HCT116 (cell line): Measurements from ENCODE around the gene HHIPL1. TPM values are rescaled to one million over a fixed set of nuclear protein-coding genes. Genes with fewer than 3 reads are reported as not detected.

Experiments used
- ATAC-seq: fragments of 200-7000 bp; cut with Tn5 transposase; 2 replicates; pipeline ENCODE4 v1.9.1; 2020; ENCODE audit warnings: mild to moderate bottlenecking, moderate library complexity
- BruUV-seq: library from RNA; stranded (reverse); fragments of 400-500 nt; replicated peaks from 2 replicates; lab custom pipeline; 2021; lab: Mats Ljungman, UMichigan
- CTCF ChIA-PET: fragments of 300-600 bp; sonication (Branson Sonifier 250); formaldehyde crosslinking; loops from one replicate; lab custom pipeline; 2021; ENCODE audit warnings: antibody characterized with exemption; lab: Charles Lee
- POLR2A ChIA-PET: fragments of 300-600, 350-600 bp; sonication (Branson Sonifier 250); formaldehyde crosslinking; loops from one replicate; lab custom pipeline; 2021; ENCODE audit warnings: antibody characterized with exemption; lab: Charles Lee
- RAD21 ChIA-PET, 2 experiments: fragments of 300-600 bp; sonication (Branson Sonifier 250); formaldehyde crosslinking; loops; one replicate each; lab custom pipeline; 2023; ENCODE audit warnings: low total read pairs in 2 of 2; ENCODE audit not compliant: uncharacterized antibody in 2 of 2, unreplicated experiment in 2 of 2, low non-redundant PET in 1 of 2; lab: Charles Lee
- DNase-seq: peaks from one replicate; pipeline ENCODE4 v3.0.0-alpha.2; 2010; ENCODE audit warnings: low read depth, low spot score
- H2AFZ ChIP-seq: fragments of 200-600 bp; shearing (Covaris generic), sonication (generic); 2 replicates; pipeline ENCODE4 v1.6.1; 2017; ENCODE audit warnings: low read depth, mixed run types, mixed read lengths, antibody characterized with exemption, low read length; ENCODE audit not compliant: poor library complexity, severe bottlenecking
- H3K27ac ChIP-seq: 2 replicates; pipeline ENCODE4 v1.5.1; 2012; ENCODE audit warnings: low read depth, low read length
- H3K27me3 ChIP-seq: fragments of 200-600 bp; sonication (generic); 2 replicates; pipeline ENCODE4 v1.6.1; 2016; ENCODE audit warnings: mixed run types, low read length, mixed read lengths; ENCODE audit not compliant: insufficient read depth
- H3K36me3 ChIP-seq, 2 experiments: fragments of 200-500 bp in 1 of 2; fragments of 200-600 bp in 1 of 2; sonication (Bioruptor generic) in 1 of 2; sonication (generic) in 1 of 2; 2 replicates each; pipeline versions ENCODE4 v1.5.1 to v1.6.1; 2014 to 2016; ENCODE audit warnings: low read length in 2 of 2, inconsistent platforms in 1 of 2, mixed read lengths in 1 of 2, mixed run types in 1 of 2; ENCODE audit not compliant: insufficient read depth in 2 of 2, control insufficient read depth in 1 of 2
- H3K4me1 ChIP-seq, 2 experiments: fragments of 200-600 bp in 1 of 2; sonication (generic) in 1 of 2; 2 replicates each; pipeline versions ENCODE4 v1.5.1 to v1.6.1; 2012 to 2017; ENCODE audit warnings: low read length in 2 of 2, inconsistent platforms in 1 of 2, mild to moderate bottlenecking in 1 of 2, mixed read lengths in 1 of 2, mixed run types in 1 of 2, moderate library complexity in 1 of 2; ENCODE audit not compliant: insufficient read depth in 2 of 2, control insufficient read depth in 1 of 2
- H3K4me2 ChIP-seq: fragments of 200-600 bp; sonication (generic); 2 replicates; pipeline ENCODE4 v1.6.1; 2017; ENCODE audit warnings: mixed run types, low read length, mixed read lengths
- H3K4me3 ChIP-seq, 2 experiments: fragments of 200-600 bp in 1 of 2; sonication (generic) in 1 of 2; replicated peaks in 1 of 2; 2 replicates each; pipeline ENCODE4 v1.5.1; 2011 to 2016; ENCODE audit warnings: low read length in 2 of 2, control low read depth in 1 of 2, low read depth in 1 of 2, mild to moderate bottlenecking in 1 of 2, mixed read lengths in 1 of 2, mixed run types in 1 of 2
- H3K79me2 ChIP-seq: fragments of 200-600 bp; sonication (generic); 2 replicates; pipeline ENCODE4 v1.6.1; 2017; ENCODE audit warnings: mild to moderate bottlenecking, mixed run types, low read length, moderate library complexity, mixed read lengths; ENCODE audit not compliant: insufficient read depth
- H3K9ac ChIP-seq: fragments of 200-600 bp; sonication (generic); 2 replicates; pipeline ENCODE4 v1.6.1; 2016; ENCODE audit warnings: low read length, mixed read lengths
- H3K9me2 ChIP-seq: fragments of 200-600 bp; sonication (generic), shearing (Covaris generic); 2 replicates; pipeline ENCODE4 v1.6.1; 2017; ENCODE audit warnings: mixed run types, mild to moderate bottlenecking, moderate library complexity; ENCODE audit not compliant: insufficient read depth
- H3K9me3 ChIP-seq, 2 experiments: fragments of 200-500 bp in 1 of 2; fragments of 200-600 bp in 1 of 2; sonication (Bioruptor generic) in 1 of 2; sonication (generic) in 1 of 2; 2 replicates each; pipeline ENCODE4 v1.6.1; 2014 to 2017; ENCODE audit warnings: low read length in 2 of 2, mixed read lengths in 2 of 2, inconsistent platforms in 1 of 2, low read depth in 1 of 2, mild to moderate bottlenecking in 1 of 2, mixed run types in 1 of 2, moderate library complexity in 1 of 2; ENCODE audit not compliant: control insufficient read depth in 1 of 2, insufficient read depth in 1 of 2
- H4K20me1 ChIP-seq: fragments of 200-600 bp; sonication (generic), shearing (Covaris generic); 2 replicates; pipeline ENCODE4 v1.6.1; 2017; ENCODE audit warnings: mixed run types, mild to moderate bottlenecking, moderate library complexity; ENCODE audit not compliant: insufficient read depth
- ATF3 ChIP-seq: IDR thresholded peaks from 2 replicates; pipeline ENCODE4 v1.6.1; 2012
- CBX3 ChIP-seq: IDR thresholded peaks from 2 replicates; pipeline ENCODE4 v1.6.1; 2012; ENCODE audit warnings: low read depth
- CEBPB ChIP-seq: IDR thresholded peaks from 2 replicates; pipeline ENCODE4 v1.6.1; 2012; ENCODE audit warnings: low read depth
- CTCF ChIP-seq, 3 experiments: fragments of 200-600 bp in 1 of 3; sonication (generic) in 1 of 3; IDR thresholded peaks in 2 of 3; conservative IDR thresholded peaks in 1 of 3; 2 replicates each; pipeline ENCODE4 v1.5.1; 2012 to 2017; ENCODE audit warnings: low read depth in 2 of 3, low read length in 2 of 3, antibody characterized with exemption in 1 of 3, borderline replicate concordance in 1 of 3, control low read depth in 1 of 3, mild to moderate bottlenecking in 1 of 3, mixed read lengths in 1 of 3, mixed run types in 1 of 3, moderate library complexity in 1 of 3; ENCODE audit not compliant: insufficient read depth in 1 of 3
- EGR1 ChIP-seq: IDR thresholded peaks from 2 replicates; pipeline ENCODE4 v1.6.1; 2012; ENCODE audit warnings: low read depth
- ELF1 ChIP-seq: IDR thresholded peaks from 2 replicates; pipeline ENCODE4 v1.6.1; 2012; ENCODE audit warnings: low read depth, borderline replicate concordance
- EZH2phosphoT487 ChIP-seq: fragments of 200-600 bp; IDR thresholded peaks from 2 replicates; pipeline ENCODE4 v1.6.1; 2018; ENCODE audit warnings: antibody characterized with exemption, borderline replicate concordance
- FOSL1 ChIP-seq: IDR thresholded peaks from 2 replicates; pipeline ENCODE4 v1.6.1; 2012; ENCODE audit warnings: low read depth
- JUND ChIP-seq: IDR thresholded peaks from 2 replicates; pipeline ENCODE4 v1.6.1; 2012
- MAX ChIP-seq: IDR thresholded peaks from 2 replicates; pipeline ENCODE4 v1.6.1; 2012
- POLR2A ChIP-seq: IDR thresholded peaks from 2 replicates; pipeline ENCODE4 v1.7.0; 2011; ENCODE audit warnings: borderline replicate concordance; ENCODE audit not compliant: insufficient read depth, insufficient read length; ENCODE audit errors: extremely low read depth
- POLR2AphosphoS5 ChIP-seq: IDR thresholded peaks from 2 replicates; pipeline ENCODE4 v1.6.1; 2011; ENCODE audit warnings: mild to moderate bottlenecking, low read depth, low read length, moderate library complexity
- RAD21 ChIP-seq: IDR thresholded peaks from 2 replicates; pipeline ENCODE4 v1.6.1; 2012; ENCODE audit warnings: low read depth, mild to moderate bottlenecking
- SIN3A ChIP-seq: IDR thresholded peaks from 2 replicates; pipeline ENCODE4 v1.6.1; 2012; ENCODE audit warnings: low read depth
- SP1 ChIP-seq: IDR thresholded peaks from 2 replicates; pipeline ENCODE4 v1.6.1; 2012; ENCODE audit warnings: low read depth
- SRF ChIP-seq: IDR thresholded peaks from 2 replicates; pipeline ENCODE4 v1.6.1; 2012; ENCODE audit warnings: low read depth
- YY1 ChIP-seq: IDR thresholded peaks from 2 replicates; pipeline ENCODE4 v1.6.1; 2011; ENCODE audit warnings: low read length, low read depth, moderate library complexity, mild to moderate bottlenecking; ENCODE audit not compliant: insufficient replicate concordance; ENCODE audit errors: extremely low read depth
- ZBTB33 ChIP-seq: IDR thresholded peaks from 2 replicates; pipeline ENCODE4 v1.6.1; 2011; ENCODE audit warnings: mild to moderate bottlenecking, low read length, moderate library complexity; ENCODE audit not compliant: insufficient replicate concordance; ENCODE audit errors: extremely low read depth
- ZNF274 ChIP-seq: fragments of 200-500 bp; sonication (Bioruptor generic); IDR thresholded peaks from 2 replicates; pipeline ENCODE4 v1.6.1; 2014; ENCODE audit warnings: mild to moderate bottlenecking, low read depth, low read length, inconsistent platforms
- intact Hi-C: fragments of 100-400 bp; cut with micrococcal nuclease; formaldehyde crosslinking; loops from 2 replicates; pipeline ENCODE4 v1.10.0; 2022
- total RNA-seq: library from RNA; stranded (reverse); gene quantifications from one replicate; pipeline ENCODE4 v1.2.1, GENCODE V29; 2021; ENCODE audit not compliant: unreplicated experiment

The HHIPL1 gene
- total RNA-seq, 1 experiment from 2014 or later: not detected

DNA sequence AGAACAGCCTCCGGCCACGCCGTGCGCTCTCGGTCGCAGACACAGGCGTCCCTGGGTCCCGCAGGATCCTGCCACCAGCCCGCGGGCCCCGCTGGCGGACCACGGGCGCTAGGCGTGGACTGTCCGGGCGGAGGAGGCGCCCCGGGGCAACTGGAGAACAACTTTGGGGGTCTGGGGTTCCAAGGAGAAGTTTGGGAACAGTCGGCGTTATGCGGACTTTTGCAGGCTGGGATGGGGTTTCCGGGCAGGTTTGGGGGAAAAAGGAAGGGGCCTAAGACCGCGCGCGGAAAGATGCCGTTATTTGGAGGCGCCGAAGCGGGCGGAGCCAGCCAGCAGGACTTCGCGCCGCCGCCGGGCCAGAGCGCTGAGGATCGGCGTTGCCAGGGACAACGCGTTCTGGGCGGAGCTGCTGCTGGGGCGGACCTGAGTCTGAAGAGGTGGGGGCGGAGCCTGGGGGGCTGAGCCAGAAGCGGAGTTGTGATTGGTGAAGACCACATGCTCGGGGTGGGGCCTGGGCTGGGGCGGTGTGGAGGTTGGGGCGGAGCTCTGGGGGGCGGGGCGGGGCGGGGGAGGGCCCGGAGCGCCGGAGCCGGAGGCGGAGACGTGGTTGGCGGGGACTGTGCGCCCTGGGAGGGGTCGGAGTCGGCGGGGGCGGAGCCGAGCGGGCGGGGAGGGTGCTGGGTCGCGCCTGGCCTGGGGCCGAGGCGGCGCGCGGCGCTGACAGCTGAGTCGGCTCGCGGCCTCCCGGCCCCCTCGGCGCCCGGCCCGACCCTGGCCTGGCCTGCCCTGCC is 38.9 kb downstream of the HHIPL1 start, which contains the start of gene CYP46A1:
Gene CYP46A1 (plus strand): TSS at position 680 of the 791 bp plus-strand sequence. CDS start 120 bp downstream, outside the sequence.
- ChIA-PET POLR2A (interaction anchor here (0.6 kb wide), 1 partner anchor 594 kb away, joined by 3 read pairs; no protein-coding TSS in a partner anchor), RAD21 (interaction anchor here in 1 of 2 experiments (0.5 to 0.6 kb wide), 2 partner anchors 43 to 201 kb away, joined by 3 read pairs; no protein-coding TSS in a partner anchor), CTCF (interaction anchor here (0.6 to 1.7 kb wide), 16 partner anchors 11 to 509 kb away, joined by 3 to 7 read pairs (median 4); partner anchors contain the start of genes CCNK and SETD3)
- H3K4me2 ChIP-seq: peak within 1 kb of the TSS; percentile 100
- H3K4me3 ChIP-seq: peak within 1 kb of the TSS; percentile 65 to 96
- ATAC-seq (peak; percentile 88), DNase-seq (peak; percentile 97)
- no peaks in the 10 kb centered on the region for H3K36me3 ChIP-seq
- H3K4me1 ChIP-seq: peaks cover 4 to 26% of the 10 kb centered on the region in 2 experiments; a peak in 2 of 4 replicates
- intact Hi-C loops: loop anchor here (1.0 kb wide), 2 partner anchors 166 to 201 kb away; no protein-coding TSS in a partner anchor
- no TSS peak for BruUV-seq
- H4K20me1 ChIP-seq: no peaks in the 10 kb centered on the region
- no peaks in the 10 kb centered on the region for H3K79me2 ChIP-seq
- peak within 1 kb of the TSS; percentile 87 for H3K9ac ChIP-seq
- H3K27me3 ChIP-seq: no peaks in the 10 kb centered on the region
- H2AFZ ChIP-seq: peak within 1 kb of the TSS; percentile 90
- no peaks in the 10 kb centered on the region; a peak in 1 of 4 replicates for H3K9me3 ChIP-seq
- no peaks in the 10 kb centered on the region for H3K9me2 ChIP-seq
- peak within 1 kb of the TSS; percentile 76 for H3K27ac ChIP-seq
- TF ChIP-seq SP1 (peak; percentile 74), SIN3A (peak; percentile 72), ZNF274 (no peak), CTCF (IDR thresholded peaks at IDR 0.05 in 2 of 3, conservative IDR thresholded peaks at IDR 0.05 in 1 of 3; ENCODE audit: borderline replicate concordance in 1 of 3, insufficient read depth in 1 of 3, low read depth in 2 of 3, low read length in 2 of 3) (no peak), RAD21 (no peak), ATF3 (no peak), MAX (peak; percentile 61; the same call in 1 of the 2 replicates), EZH2phosphoT487 (no peak), POLR2AphosphoS5 (peak; percentile 51), FOSL1 (no peak), CBX3 (no peak; the same call in 1 of the 2 replicates), ZBTB33 (no peak), POLR2A (no peak), ELF1 (no peak; the same call in 1 of the 2 replicates), SRF (peak; percentile 93), YY1 (peak; percentile 41), JUND (no peak), EGR1 (peak; percentile 69), CEBPB (no peak)
